ENCODE results near the gene SEMA3F. TPM values are rescaled to one million over a fixed set of nuclear protein-coding genes. Genes with fewer than 3 reads are reported as not detected.

The SEMA3F gene
- total and polyA plus RNA-seq, 2 experiments from 2014 or later: 2.3 to 67.6 TPM

- Histone ChIP-seq H3K4me2 (no peak overlapping the region), H4K20me1 (replicated peaks; ENCODE audit: insufficient read depth) (no peaks in the 10 kb centered on the region), H3K27me3 (ENCODE audit: insufficient read depth) (peaks cover 12% of the 10 kb centered on the region; the same call in 1 of the 2 replicates), H3K36me3 (ENCODE audit: insufficient read depth) (no peaks in the 10 kb centered on the region), H3K4me1 (ENCODE audit: insufficient read depth) (peaks cover 8% of the 10 kb centered on the region; the same call in 1 of the 2 replicates), H3K27ac (ENCODE audit: low read depth) (no peak overlapping the region), H3K79me2 (replicated peaks; ENCODE audit: insufficient read depth) (no peaks in the 10 kb centered on the region), H3F3A (replicated peaks; ENCODE audit: low read depth) (peaks cover 3% of the 10 kb centered on the region), H3K4me3 (no peak overlapping the region), H2AFZ (no peak overlapping the region), H3K9me2 (ENCODE audit: insufficient read depth) (no peaks in the 10 kb centered on the region)
- ATAC-seq (no peak), DNase-seq (ENCODE audit: low spot score) (no peak)
- Mint-ChIP-seq H3K27ac (no peak overlapping the region), H3K36me3 (ENCODE audit: low read depth) (no peaks in the 10 kb centered on the region), H3K27me3 (ENCODE audit: insufficient read depth, low read depth, poor library complexity) (peaks cover 17% of the 10 kb centered on the region), H3K4me1 (peaks cover 13% of the 10 kb centered on the region), H3K9me3 (no peaks in the 10 kb centered on the region), H3K4me3 (no peak overlapping the region)
- TF ChIP-seq ETS1 (IDR thresholded peaks at IDR 0.05): no peak
- TF ChIP-seq ZNF114 (CRISPR knock-in tag; IDR thresholded peaks at IDR 0.05): no peak
- TF ChIP-seq STAT1 (IDR thresholded peaks at IDR 0.05; ENCODE audit: unreplicated experiment): no peak
- no peak for TF ChIP-seq EZH2 (IDR thresholded peaks at IDR 0.05; ENCODE audit: low read depth, unreplicated experiment)
- no peak for TF ChIP-seq REST (IDR thresholded peaks at IDR 0.05; ENCODE audit: unreplicated experiment)
- no peak for TF ChIP-seq NANOG (IDR thresholded peaks at IDR 0.05; ENCODE audit: borderline replicate concordance)
- TF ChIP-seq JUNB (IDR thresholded peaks at IDR 0.05; ENCODE audit: unreplicated experiment): no peak
- no peak for TF ChIP-seq ZNF331 (CRISPR knock-in tag; IDR thresholded peaks at IDR 0.05; ENCODE audit: low read depth)
- no peak for TF ChIP-seq EZH2phosphoT487 (IDR thresholded peaks at IDR 0.05; ENCODE audit: unreplicated experiment)
- no peak for TF ChIP-seq POLR2AphosphoS5 (IDR thresholded peaks at IDR 0.05; ENCODE audit: low read depth)
- TF ChIP-seq CTCF (conservative IDR thresholded peaks at IDR 0.05; ENCODE audit: low read depth in 2 of 2): no peak
- TF ChIP-seq ZNF462 (CRISPR knock-in tag; IDR thresholded peaks at IDR 0.05): no peak
- no peak for TF ChIP-seq CREB1 (CRISPR knock-in tag; IDR thresholded peaks at IDR 0.05; ENCODE audit: low read depth)
These were observed 38.2 kb downstream of the SEMA3F start for GRCh38 chr3:50193286-50193685.

Measured in GM23338 (cell line).